Suprapubic skin (tissue), 3 donors: ENCODE results near the gene MAP3K13.

ENCODE experiments used
- CTCF ChIP-seq, 2 donors: fragments of 200-600 bp in 1 of 2; fragments of 450-650 bp in 1 of 2; sonication (generic) in 1 of 2; IDR thresholded peaks; one replicate each; pipeline ENCODE4 v1.5.1; 2016 to 2019; ENCODE audit warnings: antibody characterized with exemption in 2 of 2, mild to moderate bottlenecking in 1 of 2, moderate library complexity in 1 of 2
- EP300 ChIP-seq: sonication (generic); formaldehyde crosslinking; IDR thresholded peaks from one replicate; pipeline ENCODE4 v1.6.1; 2017; ENCODE audit warnings: antibody characterized with exemption
- POLR2A ChIP-seq, 2 donors: fragments of 450-650 bp; IDR thresholded peaks; one replicate each; pipeline ENCODE4 v1.6.1; 2017; ENCODE audit warnings: antibody characterized with exemption in 2 of 2, mild to moderate bottlenecking in 2 of 2, moderate library complexity in 2 of 2

DNA sequence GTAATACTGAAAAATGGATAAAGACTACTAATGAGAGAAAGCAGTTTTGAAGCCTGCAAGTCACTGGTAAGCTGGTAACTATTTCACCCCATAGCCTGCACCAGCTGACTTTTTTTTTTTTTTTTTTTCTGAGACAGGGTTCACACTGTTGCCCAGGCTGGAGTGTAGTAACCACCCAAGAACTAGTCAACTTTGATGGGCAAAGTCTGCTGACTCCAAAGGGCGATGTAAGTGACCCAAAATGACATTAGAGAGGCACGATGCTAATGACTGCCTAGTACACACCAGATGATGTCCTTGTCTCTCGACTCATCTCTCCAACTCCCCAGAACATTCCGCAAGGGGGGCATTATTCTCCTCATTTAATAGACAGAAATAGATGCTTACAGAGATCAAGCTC, 148.8 kb downstream of the MAP3K13 start:
- TF ChIP-seq CTCF (IDR thresholded peaks at IDR 0.05) (no peak), POLR2A (IDR thresholded peaks at IDR 0.05) (no peak), EP300 (no peak)
